ENCODE results near the gene PSME1.

PSME1 gene

DNA sequence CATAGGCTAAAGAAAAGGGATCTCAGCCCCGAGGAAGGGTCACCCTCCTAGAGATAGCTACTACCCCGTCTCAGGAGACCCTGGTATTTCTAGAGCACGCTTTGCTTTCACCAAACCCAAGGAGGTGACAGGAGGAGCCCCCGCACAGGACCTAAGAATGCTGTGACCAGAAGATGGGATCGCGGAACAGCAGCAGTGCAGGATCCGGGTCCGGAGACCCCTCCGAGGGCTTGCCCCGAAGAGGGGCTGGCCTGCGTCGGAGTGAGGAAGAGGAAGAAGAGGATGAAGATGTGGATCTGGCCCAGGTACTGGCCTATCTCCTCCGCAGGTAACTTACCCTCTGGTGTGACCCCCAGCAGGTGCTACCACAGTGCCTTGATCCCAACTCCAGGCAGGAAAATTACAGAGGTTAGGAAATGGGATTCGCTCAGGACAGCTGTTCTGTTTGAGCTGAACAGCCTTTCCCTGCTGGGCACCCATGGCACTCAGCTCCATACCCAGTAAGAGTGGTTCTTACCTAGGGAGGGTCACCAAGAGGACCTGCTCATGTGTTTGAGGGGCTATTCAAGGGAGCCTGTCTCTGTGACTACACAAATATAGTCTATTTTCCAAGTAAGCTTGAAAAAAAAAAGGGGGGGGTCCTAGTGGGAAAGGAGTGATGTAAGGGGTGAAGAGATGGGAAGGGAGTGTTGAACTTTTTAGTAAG, 20.4 kb upstream of the PSME1 start:
- Histone ChIP-seq H3K9me3 (ENCODE audit: severe bottlenecking) (no peaks in the 10 kb centered on the region), H3K4me3 (ENCODE audit: low read depth, low read length) (peak overlapping the region; percentile 72), H3K27me3 (ENCODE audit: insufficient read depth, low read depth, severe bottlenecking) (no peaks in the 10 kb centered on the region), H3K36me3 (peaks cover 37% of the 10 kb centered on the region), H3K27ac (peak overlapping the region; percentile 45)
- no peak for TF ChIP-seq CTCF (IDR thresholded peaks at IDR 0.05; ENCODE audit: low read depth, low read length)
- DNase-seq: no peak

DNA sequence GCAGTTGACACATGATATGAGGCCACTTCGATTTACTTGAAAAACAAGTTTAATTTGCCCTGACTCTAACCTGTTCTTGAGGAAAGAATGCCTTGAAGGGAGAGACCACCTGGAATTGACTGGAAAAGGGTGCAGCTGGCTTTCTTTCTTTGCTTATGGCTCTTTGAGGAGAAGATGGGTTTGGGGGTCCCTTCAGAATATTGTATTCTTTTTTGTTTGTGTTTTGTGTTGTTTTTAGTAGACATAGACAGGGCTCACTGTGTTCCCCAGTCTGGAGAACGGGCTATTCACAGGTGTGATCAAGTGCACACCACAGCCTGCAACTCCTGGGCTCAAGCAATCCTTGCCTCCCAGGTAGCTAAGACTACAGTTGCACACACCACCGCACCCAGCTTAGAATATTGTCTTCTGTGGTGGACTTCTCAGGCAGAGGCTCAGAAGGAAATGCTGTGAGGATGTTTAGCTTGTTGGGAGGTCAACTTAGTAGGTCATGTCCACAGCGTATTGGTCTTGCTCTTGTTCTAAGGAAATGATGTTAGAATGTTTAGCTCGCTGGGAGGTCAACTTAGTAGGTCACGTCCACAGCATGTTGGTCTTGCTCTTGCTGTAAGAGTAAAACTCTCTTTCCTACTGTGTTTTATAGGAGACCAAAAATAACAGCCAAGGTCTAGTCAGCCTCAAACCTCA, 19.7 kb upstream of the PSME1 start:
- Histone ChIP-seq H3K4me3 (ENCODE audit: low read depth, low read length) (no peak overlapping the region), H3K27ac (no peak overlapping the region)

GRCh38 chr14:24117179-24117578, 18.8 kb upstream of the PSME1 start:
- no peak for DNase-seq
- no peaks in the 10 kb centered on the region for H3K27me3 ChIP-seq (ENCODE audit: insufficient read depth, low read depth, severe bottlenecking)
- H3K4me3 ChIP-seq (ENCODE audit: low read depth, low read length): no peak overlapping the region
- H3K27ac ChIP-seq: no peak overlapping the region
- no peak for TF ChIP-seq CTCF (IDR thresholded peaks at IDR 0.05; ENCODE audit: low read depth, low read length)
- H3K9me3 ChIP-seq (ENCODE audit: severe bottlenecking): no peaks in the 10 kb centered on the region
- peaks cover 47% of the 10 kb centered on the region for H3K36me3 ChIP-seq

More for the DNA sequence above, 19.7 kb upstream of the PSME1 start:
- DNase-seq: no peak
- no peak for TF ChIP-seq CTCF (IDR thresholded peaks at IDR 0.05; ENCODE audit: low read depth, low read length)
- Histone ChIP-seq H3K36me3 (peaks cover 44% of the 10 kb centered on the region), H3K27me3 (ENCODE audit: insufficient read depth, low read depth, severe bottlenecking) (no peaks in the 10 kb centered on the region), H3K9me3 (ENCODE audit: severe bottlenecking) (no peaks in the 10 kb centered on the region)

DNA sequence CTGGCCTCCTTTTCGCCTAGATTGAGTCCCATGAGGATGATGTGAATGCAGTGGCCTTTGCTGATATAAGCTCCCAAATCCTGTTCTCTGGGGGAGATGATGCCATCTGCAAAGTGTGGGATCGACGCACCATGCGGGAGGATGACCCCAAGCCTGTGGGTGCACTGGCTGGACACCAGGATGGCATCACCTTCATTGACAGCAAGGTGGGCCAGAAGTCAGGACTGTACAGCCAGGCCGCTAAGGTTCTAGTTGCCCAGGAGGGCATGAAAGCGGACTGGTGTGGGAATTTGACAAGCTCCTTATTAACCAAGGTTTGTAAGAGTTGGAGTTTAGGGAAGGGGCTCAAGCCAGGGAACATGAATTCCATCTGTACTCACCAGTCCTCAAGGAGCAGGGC, 16.3 kb upstream of the PSME1 start:
- no peak for TF ChIP-seq CTCF (IDR thresholded peaks at IDR 0.05; ENCODE audit: low read depth, low read length)
- Histone ChIP-seq H3K27me3 (ENCODE audit: insufficient read depth, low read depth, severe bottlenecking) (no peaks in the 10 kb centered on the region), H3K9me3 (ENCODE audit: severe bottlenecking) (no peaks in the 10 kb centered on the region), H3K4me3 (ENCODE audit: low read depth, low read length) (no peak overlapping the region), H3K36me3 (peaks cover 57% of the 10 kb centered on the region), H3K27ac (no peak overlapping the region)
- no peak for DNase-seq

- H3K4me3 ChIP-seq (ENCODE audit: low read depth, low read length): no peak overlapping the region
- H3K9me3 ChIP-seq (ENCODE audit: severe bottlenecking): no peaks in the 10 kb centered on the region
- no peak for TF ChIP-seq CTCF (IDR thresholded peaks at IDR 0.05; ENCODE audit: low read depth, low read length)
- H3K27me3 ChIP-seq (ENCODE audit: insufficient read depth, low read depth, severe bottlenecking): no peaks in the 10 kb centered on the region
- no peak overlapping the region for H3K27ac ChIP-seq
- no peak for DNase-seq
- H3K36me3 ChIP-seq: peaks cover 57% of the 10 kb centered on the region
Observed at GRCh38 chr14:24121210-24121609, 14.8 kb upstream of the PSME1 start.

All from WERI-Rb-1 (cell line).